ENCODE measurements around the gene CFAP141. TPM values are rescaled to one million over a fixed set of nuclear protein-coding genes. Genes with fewer than 3 reads are reported as not detected.

Gene CFAP141
- total and polyA plus RNA-seq, 2 of the 4 experiments (the other 2 are of a cell fraction): not detected

GRCh38 chr1:154151311-154151710 is 54.8 kb downstream of the CFAP141 start:
- Histone ChIP-seq H2BK120ac (ENCODE audit: low read depth, low read length) (no peak overlapping the region), H3K4me2 (ENCODE audit: low read depth, low read length) (no peak overlapping the region), H3K56ac (ENCODE audit: extremely low read depth, insufficient read depth, low read length) (no peak overlapping the region), H3K9me1 (ENCODE audit: insufficient read depth, low read length) (peaks cover 5% of the 10 kb centered on the region; the same call in 1 of the 2 replicates), H3K23ac (ENCODE audit: low read depth, low read length) (no peak overlapping the region), H3K36me3 (ENCODE audit: control insufficient read depth, insufficient read depth, low read length) (0 out of 2 replicates have a peak, but pooled peaks cover 3% of the 10 kb centered on the region), H2BK20ac (ENCODE audit: low read depth, low read length) (no peak overlapping the region), H3K27ac (ENCODE audit: insufficient read depth, low read length) (no peak overlapping the region), H3K9ac (ENCODE audit: low read depth, low read length) (no peak overlapping the region), H3K27me3 (ENCODE audit: control insufficient read depth, insufficient read depth, low read length) (no peaks in the 10 kb centered on the region), H2AK9ac (replicated peaks; ENCODE audit: low read depth, low read length, poor library complexity) (no peak overlapping the region), H3K18ac (ENCODE audit: low read depth, low read length) (no peak overlapping the region), H2AFZ (replicated peaks; ENCODE audit: low read length, poor library complexity) (no peak overlapping the region), H2AK5ac (ENCODE audit: low read depth, low read length) (no peak overlapping the region), H4K5ac (ENCODE audit: low read depth, low read length) (no peak overlapping the region), H4K20me1 (ENCODE audit: insufficient read depth, low read length) (peaks cover 10% of the 10 kb centered on the region), H2BK15ac (ENCODE audit: low read depth, low read length) (no peak overlapping the region), H3K4me3 (ENCODE audit: insufficient read depth, low read depth, low read length) (no peak overlapping the region), H3K14ac (replicated peaks; ENCODE audit: low read depth, low read length) (no peak overlapping the region), H3K79me1 (ENCODE audit: low read depth in 1 of 2, low read length in 2 of 2) (peaks cover 6 to 8% of the 10 kb centered on the region in 2 experiments; a peak in 3 of 4 replicates), H3K4me1 (ENCODE audit: control insufficient read depth, insufficient read depth, low read length) (peaks cover 8% of the 10 kb centered on the region), H4K91ac (ENCODE audit: insufficient read depth, low read depth, low read length) (no peak overlapping the region), H3K9me3 (ENCODE audit: control insufficient read depth, insufficient read depth, low read length) (no peaks in the 10 kb centered on the region), H4K8ac (ENCODE audit: low read depth in 2 of 2, low read length in 2 of 2) (no peak overlapping the region), H2BK5ac (ENCODE audit: low read depth, low read length, poor library complexity, severe bottlenecking) (no peak overlapping the region), H3K4ac (ENCODE audit: low read depth, low read length) (no peak overlapping the region)
- TF ChIP-seq MAFK (IDR thresholded peaks at IDR 0.05; ENCODE audit: low read depth, low read length) (peak; percentile 86), FOS (IDR thresholded peaks at IDR 0.05; ENCODE audit: low read depth, low read length) (no peak)
- in situ Hi-C loops (cut with MboI; ENCODE audit: low sequenced_read_pairs): no loop called here
- no peak for ATAC-seq (ENCODE audit: low read depth)
- DNase-seq: peak; percentile 26
- intact Hi-C loops (cut with micrococcal nuclease): no loop called here
- no TSS peak for BruUV-seq (replicated peaks)
- dilution Hi-C loops (cut with HindIII; ENCODE audit: low sequenced_read_pairs, unreplicated experiment): no loop called here
- POLR2A ChIA-PET (ENCODE audit: unreplicated experiment): interaction anchor here (0.5 kb wide), 1 partner anchor 9 kb away, joined by 5 read pairs; no protein-coding TSS in a partner anchor
- CTCF ChIA-PET: no interaction called here

Small RNA genes lying within 50 kb of the gene (microRNA-seq; reads per million reads assigned to microRNA genes)
- gene MIR190B (ENCODE audit: insufficient read depth in 1 of 2, insufficient read length in 1 of 2, unreplicated experiment in 1 of 2): 2.6 to 4.1 reads per million in 2 experiments

Small RNA genes lying within 50 kb of the gene (small RNA-seq; reads per million reads assigned to genes)
- gene MIR190B: 0.14 to 49.6 (median 0.65) reads per million in 5 experiments

Other genes starting within 250 kb of the CFAP141 start
- gene CRTC2, start 247.7 kb downstream of the CFAP141 start, total RNA-seq (2012; rRNA removed): 1.9 and 2.7 TPM in 2 replicates
- 20.1 and 22.2 TPM in 2 replicates for gene CRTC2, start 247.7 kb downstream of the CFAP141 start, polyA plus RNA-seq (2012; rRNA removed)
- gene SLC39A1, start 242.8 kb downstream of the CFAP141 start, total RNA-seq (2012; rRNA removed): 94.7 and 97.7 TPM in 2 replicates
- gene SLC39A1, start 242.8 kb downstream of the CFAP141 start, polyA plus RNA-seq (2012; rRNA removed): 84.6 and 89.1 TPM in 2 replicates
- 4.4 and 6.5 TPM in 2 replicates for gene CREB3L4, start 238.4 kb downstream of the CFAP141 start, total RNA-seq (2012; rRNA removed)
- gene CREB3L4, start 238.4 kb downstream of the CFAP141 start, polyA plus RNA-seq (2012; rRNA removed): 8.3 and 9.8 TPM in 2 replicates
- gene JTB, start 228.7 kb downstream of the CFAP141 start, total RNA-seq (2012; rRNA removed): 114 and 123 TPM in 2 replicates
- gene JTB, start 228.7 kb downstream of the CFAP141 start, polyA plus RNA-seq (2012; rRNA removed): 138 and 153 TPM in 2 replicates
- 42.3 and 56.7 TPM in 2 replicates for gene RAB13, start 220.0 kb downstream of the CFAP141 start, total RNA-seq (2012; rRNA removed)
- 207 and 249 TPM in 2 replicates for gene RAB13, start 220.0 kb downstream of the CFAP141 start, polyA plus RNA-seq (2012; rRNA removed)
- gene RPS27, start 215.6 kb downstream of the CFAP141 start, total RNA-seq (2012; rRNA removed): 320 and 1,119 TPM in 2 replicates
- 5,567 and 6,236 TPM in 2 replicates for gene RPS27, start 215.6 kb downstream of the CFAP141 start, polyA plus RNA-seq (2012; rRNA removed)
- gene NUP210L, start 51.3 kb downstream of the CFAP141 start, total RNA-seq (2012; rRNA removed): under 0.01 TPM in 2 replicates
- 0.02 TPM in 1 of 2 replicates, not detected in the other for gene NUP210L, start 51.3 kb downstream of the CFAP141 start, polyA plus RNA-seq (2012; rRNA removed)
- gene TPM3, start 14.2 kb downstream of the CFAP141 start, total RNA-seq (2012; rRNA removed): 530 and 974 TPM in 2 replicates
- 409 and 438 TPM in 2 replicates for gene TPM3, start 14.2 kb downstream of the CFAP141 start, polyA plus RNA-seq (2012; rRNA removed)
- gene UBAP2L, start 14.6 kb upstream of the CFAP141 start, total RNA-seq (2012; rRNA removed): 57.5 and 77.2 TPM in 2 replicates
- 149 and 156 TPM in 2 replicates for gene UBAP2L, start 14.6 kb upstream of the CFAP141 start, polyA plus RNA-seq (2012; rRNA removed)
- 140 and 146 TPM in 2 replicates for gene HAX1, start 66.3 kb upstream of the CFAP141 start, total RNA-seq (2012; rRNA removed)
- 117 TPM in 2 replicates for gene HAX1, start 66.3 kb upstream of the CFAP141 start, polyA plus RNA-seq (2012; rRNA removed)
- gene AQP10, start 114.8 kb upstream of the CFAP141 start, total RNA-seq (2012; rRNA removed): not detected in 2 replicates
- not detected in 2 replicates for gene AQP10, start 114.8 kb upstream of the CFAP141 start, polyA plus RNA-seq (2012; rRNA removed)
- gene ATP8B2, start 119.2 kb upstream of the CFAP141 start, total RNA-seq (2012; rRNA removed): 91.0 and 91.9 TPM in 2 replicates
- gene ATP8B2, start 119.2 kb upstream of the CFAP141 start, polyA plus RNA-seq (2012; rRNA removed): 79.4 and 86.1 TPM in 2 replicates
- 6.1 and 9.5 TPM in 2 replicates for gene IL6R, start 199.0 kb upstream of the CFAP141 start, total RNA-seq (2012; rRNA removed)
- gene IL6R, start 199.0 kb upstream of the CFAP141 start, polyA plus RNA-seq (2012; rRNA removed): 4.7 and 5.3 TPM in 2 replicates